ENCODE data around the gene LACC1.

The LACC1 gene

DNA sequence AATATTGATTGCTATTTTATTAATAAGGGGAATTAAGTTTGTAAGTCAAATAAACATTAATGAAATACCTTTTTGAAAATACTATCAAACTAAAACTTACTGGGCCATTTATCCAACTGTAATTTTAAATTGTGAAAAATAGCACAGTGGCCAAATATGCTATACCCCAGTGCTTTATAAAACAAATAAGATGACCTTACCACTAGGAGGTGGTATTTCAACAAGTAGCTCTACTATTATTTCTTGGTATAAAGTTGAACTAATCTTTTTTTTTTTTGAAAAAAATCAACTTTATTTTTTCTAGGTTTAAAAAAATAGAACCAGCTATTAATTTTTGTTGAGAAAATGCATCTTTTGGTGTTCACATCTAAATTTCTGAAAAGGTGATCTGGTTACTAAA, 14.7 kb downstream of the LACC1 start:
- DNase-seq: no peak

DNA sequence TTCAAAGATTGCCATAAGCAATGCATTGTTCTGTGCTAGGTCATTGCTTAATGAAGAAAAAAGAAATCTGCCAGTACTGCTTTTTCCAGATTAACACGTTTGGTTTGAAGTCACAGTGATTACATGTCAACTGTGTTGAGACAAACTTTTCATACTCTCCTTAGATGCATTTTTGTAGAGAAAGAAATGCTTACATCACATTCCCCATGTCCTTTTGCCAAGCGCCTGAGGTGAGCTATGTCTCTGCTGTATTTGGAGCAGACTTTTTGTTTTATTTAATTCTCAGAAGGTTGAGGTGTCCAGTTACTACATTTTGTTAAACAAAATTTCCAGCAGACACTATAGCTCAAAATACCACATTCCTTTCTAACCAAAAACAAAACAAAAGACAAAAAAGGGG, 16.2 kb downstream of the LACC1 start:
- DNase-seq: no peak

DNA sequence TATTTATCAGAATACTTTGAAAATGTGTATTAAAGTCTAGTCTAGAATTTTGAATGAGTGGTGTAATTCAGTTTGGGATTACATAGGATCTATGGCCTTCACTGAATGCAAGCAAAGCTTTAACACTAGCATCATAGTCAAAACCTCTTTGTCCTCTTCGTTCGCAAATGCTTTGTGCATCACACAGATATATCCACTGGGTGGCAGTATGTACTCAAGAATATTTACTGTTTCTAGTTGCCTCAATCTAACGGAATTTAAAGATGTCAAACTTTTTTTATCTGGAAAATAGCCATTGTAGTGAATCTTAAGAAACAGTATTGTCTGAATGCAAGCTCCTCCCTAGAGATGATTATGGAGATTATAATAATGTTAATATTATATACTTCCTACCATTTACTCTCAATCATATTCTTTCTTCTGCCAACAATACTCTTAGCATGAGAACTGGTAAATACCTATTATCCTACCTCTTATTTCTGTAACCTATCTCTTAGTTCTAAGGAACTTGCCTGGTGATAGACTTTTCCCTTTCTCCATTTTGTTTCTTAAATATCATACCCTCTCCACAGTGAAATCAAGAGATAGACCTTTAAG, 25.8 kb downstream of the LACC1 start:
- peak in 3 of 5 donors; percentile 15 to 45 (median 17) for DNase-seq

DNA sequence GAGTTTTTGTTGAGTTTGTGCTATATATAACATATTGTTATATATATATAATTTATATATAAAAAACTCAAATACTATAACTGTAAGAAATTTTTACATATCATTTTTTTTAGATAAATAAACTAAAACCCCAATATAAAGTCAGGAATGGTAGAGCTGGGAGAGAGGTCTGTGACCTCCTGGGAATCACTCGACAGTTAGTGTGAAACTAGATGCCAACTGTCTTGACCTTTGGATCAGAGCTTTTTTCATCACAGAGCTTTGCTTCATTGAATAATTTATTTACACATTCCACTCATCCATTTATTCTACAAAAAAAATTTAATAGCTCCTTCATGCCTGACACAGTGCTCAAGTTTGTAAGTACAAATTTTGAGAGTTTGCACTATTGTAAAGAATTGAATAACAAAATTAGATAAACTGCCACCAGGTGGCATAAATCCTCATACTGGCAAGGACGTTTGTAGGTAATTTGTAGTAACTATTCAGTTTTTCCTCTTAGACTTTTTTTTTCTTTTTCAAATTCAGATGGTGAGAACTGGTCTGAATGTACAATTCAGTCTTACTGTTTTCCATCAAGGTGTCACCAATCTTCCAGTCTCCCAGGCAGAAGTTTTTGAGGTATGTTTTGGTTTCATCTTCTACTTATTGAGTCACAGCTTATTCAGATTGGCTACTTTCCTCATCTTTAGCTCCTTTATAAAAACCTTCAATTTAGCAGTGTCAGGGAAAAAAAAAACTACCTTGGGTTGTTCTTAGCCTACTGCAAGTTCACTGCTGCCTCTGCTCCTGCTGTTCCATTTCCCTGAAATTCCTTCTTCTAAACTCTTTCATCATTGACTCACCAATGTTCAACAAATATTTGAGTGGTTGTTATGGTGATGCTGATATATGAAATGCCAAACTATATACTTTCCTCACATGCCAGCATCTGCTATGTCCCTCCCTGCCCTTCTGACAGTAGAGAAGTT, 28.7 kb downstream of the LACC1 start:
- peak in 1 of 5 donors; percentile 9 for DNase-seq

DNA sequence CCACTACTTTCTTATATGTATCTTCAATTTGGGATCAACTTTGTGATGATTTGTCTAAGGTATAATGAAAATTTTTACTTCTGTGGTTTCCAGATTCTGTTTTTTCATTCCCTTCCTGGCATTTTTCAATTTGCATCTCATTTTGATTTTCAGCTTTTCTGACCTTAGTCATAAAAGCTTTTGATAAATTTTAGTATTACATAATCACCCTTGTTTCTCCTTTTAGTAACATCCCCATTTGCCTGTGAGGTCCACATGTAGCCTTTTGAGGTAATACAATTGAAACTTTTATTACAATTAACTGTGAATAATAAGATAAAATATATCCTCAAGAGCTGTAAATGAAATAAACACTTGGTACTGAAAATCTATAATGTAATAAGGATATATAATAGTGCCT, 31.2 kb downstream of the LACC1 start:
- DNase-seq: no peak

DNA sequence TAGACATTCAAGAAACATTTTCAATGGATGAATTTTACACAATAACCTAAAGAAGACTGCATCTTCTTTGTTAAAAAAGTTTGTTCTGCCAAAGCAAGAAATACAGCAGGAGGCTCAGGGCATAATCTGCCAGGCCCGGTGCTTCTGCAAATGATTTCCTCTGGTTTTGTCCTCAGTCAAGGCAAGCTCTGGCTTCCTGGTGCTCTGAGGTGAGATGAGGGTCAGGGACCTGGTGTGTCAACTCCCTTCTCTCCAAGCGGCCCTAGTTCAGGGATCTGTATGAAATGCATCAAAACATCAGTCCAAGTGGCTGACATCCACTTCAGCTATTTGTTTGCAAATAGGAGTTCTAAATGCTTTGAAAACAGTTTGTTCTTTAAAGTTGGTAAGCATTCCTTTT, 31.6 kb downstream of the LACC1 start:
- DNase-seq: no peak

DNA sequence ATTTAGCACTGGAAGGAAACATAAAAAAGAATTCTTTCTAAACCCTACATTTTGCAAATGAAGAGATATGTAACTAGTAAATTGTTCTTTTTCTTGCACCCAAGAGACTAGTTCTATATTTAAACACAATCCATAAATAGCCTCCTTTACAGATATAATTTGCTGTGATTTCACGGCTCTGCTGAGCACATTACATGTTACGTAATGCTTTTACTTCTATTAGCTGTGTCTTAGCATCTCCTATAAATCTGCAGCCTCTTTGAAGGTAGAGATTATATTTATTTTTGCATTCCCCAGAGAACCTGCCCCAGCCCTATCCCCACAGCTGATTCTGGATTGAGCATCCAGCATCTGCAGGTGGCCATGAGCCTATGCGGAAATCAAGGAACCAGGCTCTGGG, 32.2 kb downstream of the LACC1 start:
- no peak for DNase-seq

DNA sequence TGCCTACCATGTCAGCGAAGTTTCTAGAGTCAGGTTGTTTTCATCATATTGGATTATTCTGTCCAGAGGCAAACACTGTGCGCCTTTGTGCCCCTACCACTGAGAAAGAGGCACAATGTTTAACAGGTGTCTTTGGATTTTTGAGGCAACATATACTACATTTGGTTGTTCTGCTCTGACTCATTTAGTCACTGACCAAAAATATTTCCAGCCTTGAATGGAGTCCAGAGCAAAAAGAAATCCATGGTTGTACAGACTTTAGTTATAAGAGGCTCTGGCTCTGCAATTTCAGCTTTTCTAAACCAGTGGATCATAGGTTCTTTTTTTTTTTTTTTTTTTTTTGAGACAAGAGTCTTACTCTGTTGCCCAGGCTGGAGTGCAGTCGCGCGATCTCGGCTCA, 35.7 kb downstream of the LACC1 start:
- no peak for DNase-seq

DNA sequence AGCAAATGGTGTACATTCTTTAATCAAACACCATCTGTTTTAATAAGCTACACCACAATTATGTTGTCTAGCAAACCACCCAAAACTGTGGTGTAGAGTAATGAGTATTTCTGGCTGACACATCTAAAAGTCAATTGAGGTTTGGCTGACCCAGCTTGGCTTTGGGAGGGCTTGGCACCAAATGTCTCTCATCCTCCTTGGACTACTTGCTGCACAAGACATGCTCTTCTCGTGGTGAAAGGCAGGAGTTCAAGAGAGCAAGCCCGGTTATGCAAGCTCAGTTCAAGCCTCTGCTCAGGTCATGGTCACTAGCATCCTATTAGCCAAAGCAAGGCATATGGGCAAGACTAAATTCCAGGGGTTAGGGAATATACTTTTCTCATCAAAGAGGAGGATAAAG, 37.1 kb downstream of the LACC1 start:
- DNase-seq: no peak

DNA sequence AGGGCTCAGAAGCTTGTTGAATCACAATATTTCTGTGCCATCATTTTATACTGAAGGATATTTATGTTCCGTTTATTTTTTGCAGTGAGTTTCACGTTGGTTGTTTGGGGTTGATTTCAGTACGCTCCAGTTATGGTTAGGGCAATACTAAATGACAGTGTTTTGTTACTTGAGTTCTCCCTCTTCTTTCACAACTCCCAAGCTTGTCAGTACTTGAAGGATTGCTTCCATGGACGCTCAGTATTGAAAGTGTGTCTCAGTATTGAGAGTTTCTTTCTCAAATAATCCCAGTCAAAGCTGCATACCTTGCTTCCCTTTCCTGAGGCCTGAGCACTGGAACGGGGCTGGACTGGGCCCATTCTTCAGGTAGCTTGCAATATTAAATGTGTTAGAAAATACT, 38.9 kb downstream of the LACC1 start:
- DNase-seq: no peak

DNA sequence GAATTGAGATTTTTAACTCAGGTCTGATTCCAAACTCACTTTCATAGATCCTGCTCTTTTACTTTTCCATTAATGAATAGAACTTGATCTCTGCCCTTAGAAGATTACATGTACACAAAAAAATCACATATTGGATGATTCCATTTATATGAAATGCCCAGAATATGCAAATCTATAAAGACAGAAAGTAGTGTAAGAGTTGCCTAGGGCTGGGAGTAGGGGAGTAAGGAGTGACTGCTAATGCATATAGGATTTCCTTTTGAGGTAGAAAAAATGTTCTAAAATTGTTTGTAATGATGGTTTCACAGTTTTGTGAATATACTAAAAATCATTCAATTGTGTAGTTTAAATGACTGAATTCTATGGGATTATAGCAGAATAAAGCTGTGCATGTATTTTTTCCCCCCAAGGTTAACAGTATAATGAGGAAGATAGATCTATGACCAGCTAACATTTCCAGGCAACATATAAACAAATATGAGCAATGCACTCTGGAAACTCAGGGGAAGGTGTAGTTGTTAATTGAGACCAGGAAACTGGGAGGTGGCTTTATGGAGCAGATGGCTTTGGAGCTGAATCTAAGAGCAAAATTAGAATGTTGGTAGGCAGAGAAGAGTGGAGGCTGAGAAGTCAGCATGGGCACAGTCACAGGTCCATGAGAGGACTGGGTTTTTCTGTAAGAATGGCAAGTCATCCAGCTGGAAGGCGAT, 41.4 kb downstream of the LACC1 start:
- no peak for DNase-seq

DNA sequence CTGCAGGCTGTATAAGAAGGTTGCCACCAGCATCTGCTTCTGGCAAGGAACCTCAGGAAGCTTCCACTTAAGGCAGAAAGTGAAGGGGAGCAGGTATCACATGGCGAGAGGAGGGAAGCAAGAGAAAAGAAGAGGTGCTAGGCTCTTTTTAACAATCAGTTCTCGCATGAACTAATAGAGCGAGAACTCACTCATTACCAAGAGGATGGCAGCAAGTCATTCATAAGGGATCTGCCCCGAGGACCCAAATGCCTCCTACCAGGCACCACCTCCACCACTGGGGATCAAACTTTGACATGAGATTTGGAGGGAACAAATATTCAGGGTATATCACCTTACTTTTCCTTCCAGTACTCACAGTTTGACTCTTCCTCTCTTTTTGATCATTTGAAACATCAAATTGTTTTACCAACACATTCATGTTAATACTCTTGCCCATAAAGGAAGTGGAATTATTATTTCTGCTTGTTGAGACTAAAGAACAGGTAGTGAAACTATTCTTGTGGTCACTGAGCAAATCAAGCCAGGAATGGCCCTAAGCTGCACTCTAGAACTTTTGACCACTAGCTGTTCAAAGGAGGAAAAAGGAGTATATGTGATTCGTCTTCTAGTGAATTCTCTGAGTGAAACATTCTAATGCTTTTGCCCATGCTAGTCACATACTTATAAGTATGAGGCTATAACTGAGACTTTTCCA, 45.0 kb downstream of the LACC1 start:
- no peak for DNase-seq

DNA sequence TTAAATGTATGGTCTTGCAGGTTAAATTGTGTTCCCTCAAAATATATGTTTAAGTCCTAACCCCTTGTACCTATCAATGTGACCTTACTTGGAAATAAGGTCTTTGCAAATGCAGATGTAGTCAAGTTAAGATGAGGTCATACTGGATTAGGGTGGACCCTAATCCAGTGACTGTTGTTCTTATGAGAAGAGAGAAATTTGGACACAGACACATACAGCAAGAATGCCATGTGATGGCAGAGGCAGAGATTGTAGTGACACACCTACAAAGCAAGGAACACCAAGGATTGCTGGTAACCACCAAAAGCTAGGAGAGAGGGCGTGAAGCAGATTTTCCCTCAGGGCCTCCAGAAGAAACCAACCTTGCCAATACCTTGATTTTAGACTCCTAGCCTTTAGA, 50.2 kb downstream of the LACC1 start:
- DNase-seq: no peak

DNA sequence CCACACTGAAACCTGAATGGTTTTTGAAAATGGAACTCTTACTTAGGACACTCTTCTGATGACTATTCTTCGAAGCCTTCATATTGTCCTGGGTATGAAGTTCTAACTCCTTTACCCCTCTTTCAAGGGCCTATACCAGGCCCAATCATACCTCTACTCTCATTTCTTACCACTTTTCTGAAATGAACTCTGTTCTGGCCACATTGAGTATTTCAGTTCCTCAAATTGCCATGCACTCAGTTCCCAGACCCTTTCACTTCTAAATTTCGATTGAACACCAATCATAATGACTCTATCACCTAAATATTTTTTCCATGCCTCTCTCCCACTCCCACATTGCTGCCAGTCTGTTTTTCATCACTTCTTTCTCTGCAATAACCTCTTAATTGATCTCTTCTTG, 53.7 kb downstream of the LACC1 start:
- no peak for DNase-seq

DNA sequence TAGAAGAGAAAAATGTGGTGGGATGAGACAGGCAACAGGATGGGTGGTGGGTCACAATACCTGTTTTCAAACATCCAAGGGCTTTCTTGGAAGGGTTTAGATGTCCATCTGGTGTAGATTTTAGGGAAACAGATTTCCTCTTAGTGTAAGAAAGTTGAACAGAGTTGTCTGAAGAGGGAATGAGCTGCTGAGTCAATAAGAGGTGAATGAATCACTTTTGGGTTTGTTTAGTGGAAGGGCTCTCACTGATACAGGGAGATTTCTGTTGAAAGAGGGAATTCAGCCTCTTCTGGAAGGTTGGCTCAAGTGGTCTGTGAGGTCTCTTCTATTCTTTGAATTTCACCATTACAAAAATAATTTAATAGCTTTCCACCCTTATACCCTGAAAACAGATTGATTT, 54.6 kb downstream of the LACC1 start:
- DNase-seq: no peak

DNA sequence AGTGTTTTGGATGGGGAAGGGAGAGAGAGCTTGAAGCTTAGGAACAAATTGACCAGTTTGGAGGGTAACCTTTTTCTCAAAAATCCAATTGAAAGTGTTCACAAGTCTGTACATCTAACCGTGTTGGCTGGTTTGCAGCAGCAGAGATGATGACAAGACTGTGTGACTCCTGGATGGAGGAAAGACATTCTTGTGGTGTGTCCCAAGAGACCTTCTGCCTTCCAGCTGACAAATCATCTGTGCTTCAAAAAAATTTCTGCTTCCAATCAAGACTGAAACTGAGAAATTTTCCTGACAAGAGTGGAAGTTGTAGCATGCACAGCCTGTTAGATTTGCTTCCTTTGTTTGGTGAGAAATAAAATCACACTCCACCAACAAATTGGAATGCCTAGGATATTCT, 56.2 kb downstream of the LACC1 start:
- DNase-seq: no peak

DNA sequence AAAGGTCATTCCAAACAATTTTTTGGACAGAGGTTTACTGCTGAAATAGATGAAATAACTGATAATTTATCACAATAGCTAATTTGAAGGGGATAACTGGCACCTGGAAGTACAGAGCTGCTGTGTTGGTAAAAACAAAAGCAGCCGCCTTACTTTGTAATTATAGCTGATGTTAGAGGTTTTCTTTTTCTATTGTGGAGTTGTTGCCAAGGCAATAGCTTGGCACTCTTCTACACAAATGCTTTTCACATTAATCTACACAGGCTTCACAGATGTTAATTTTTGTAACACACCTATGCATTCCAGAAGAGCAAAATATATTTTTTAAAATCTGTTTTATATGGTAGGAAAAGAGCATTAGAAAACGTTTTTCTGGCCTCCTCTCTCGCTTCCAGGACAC, 56.9 kb downstream of the LACC1 start:
- no peak for DNase-seq

DNA sequence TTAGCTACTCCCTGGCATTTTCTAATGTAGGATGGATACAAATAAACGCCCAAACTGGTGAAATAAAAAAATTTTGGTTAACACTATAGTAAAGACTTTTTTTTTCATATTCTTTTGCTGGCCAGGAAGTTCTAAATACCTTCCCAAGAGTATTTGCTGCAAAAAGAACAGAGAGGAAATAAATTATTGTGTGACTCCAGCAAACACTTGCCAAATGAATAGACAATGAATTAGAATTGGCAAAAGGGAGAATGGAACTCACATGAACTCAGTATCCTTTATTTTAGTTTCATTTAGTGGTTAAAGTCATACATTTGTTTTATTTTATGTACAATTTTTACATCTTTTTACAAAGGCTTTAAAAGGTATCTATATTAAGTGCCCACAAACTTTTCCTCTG, 58.1 kb downstream of the LACC1 start:
- DNase-seq: no peak

DNA sequence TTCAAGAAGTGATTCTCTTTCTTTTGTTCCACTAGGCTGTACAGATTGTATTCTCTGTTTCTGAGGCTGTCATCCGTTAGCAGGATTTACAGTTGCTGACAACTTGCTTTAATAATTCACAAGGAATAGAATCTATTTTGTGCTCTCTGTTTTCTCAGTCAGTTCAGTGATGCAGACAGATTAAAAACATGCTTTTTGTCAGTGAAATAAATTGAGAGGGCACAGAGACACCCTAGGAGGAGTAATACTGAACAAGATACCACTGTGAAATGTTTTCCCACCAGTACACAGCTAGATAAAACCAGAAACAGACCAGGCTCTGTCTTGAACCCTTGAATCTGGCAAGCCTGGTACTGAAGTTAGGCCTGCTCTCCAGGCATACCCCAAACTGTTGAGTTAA, 58.7 kb downstream of the LACC1 start:
- DNase-seq: no peak

DNA sequence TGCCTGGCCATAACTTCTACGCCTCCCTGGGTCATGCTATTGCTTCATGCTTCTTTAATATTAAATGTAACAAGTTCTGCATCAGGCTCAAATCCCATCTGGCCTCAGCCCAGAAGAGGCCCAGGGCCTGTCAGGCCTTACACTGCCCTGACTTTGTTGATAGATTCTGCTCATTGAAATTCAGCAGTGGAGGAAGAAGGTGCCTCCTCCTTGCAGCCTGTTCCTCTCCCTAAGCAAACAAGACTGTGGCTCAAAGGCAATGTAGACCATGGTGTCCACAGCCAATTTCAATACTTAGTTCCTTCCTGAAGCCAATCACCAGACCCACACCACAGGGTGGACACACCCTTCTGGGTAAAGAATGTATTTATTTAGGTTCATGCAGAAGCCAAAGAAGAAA, 59.4 kb downstream of the LACC1 start:
- DNase-seq: no peak

DNA sequence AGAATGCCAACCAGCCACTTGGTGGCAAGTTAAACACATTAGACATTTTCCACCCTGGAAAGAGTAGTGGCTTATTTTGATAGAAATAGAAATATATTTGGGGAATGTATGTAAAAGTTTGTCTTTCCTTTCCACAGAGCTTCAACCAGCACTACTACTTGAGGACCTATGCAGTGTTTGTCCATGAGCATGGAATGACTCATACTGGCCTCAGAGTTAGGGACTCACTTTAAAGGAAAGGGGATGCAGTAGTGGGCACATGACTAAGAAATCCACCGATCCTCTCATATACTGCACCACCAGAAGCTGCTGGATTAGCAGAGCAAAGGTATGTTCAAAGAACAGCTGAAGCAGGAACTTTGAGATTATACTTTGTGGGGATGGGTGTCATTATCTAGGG, 62.6 kb downstream of the LACC1 start:
- DNase-seq: no peak

Data from T-helper 1 cell (primary cell).